Choroid plexus epithelial cell (primary cell): Measurements from ENCODE around the gene LTV1.

Experiments used
- DNase-seq: peaks from one replicate; pipeline ENCODE4 v3.0.0-alpha.2; 2010; ENCODE audit warnings: low read depth
- H3K4me3 ChIP-seq: 2 replicates; pipeline ENCODE4 v1.5.1; 2011; ENCODE audit warnings: low read depth, mild to moderate bottlenecking, control low read depth, low read length, moderate library complexity
- TF ChIP-seq, protein P1 (sequence below): conservative IDR thresholded peaks from 2 replicates; pipeline ENCODE4 v1.5.1; 2011; ENCODE audit warnings: low read depth, mild to moderate bottlenecking, control low read depth, inconsistent platforms, low read length, moderate library complexity

LTV1 gene

DNA sequence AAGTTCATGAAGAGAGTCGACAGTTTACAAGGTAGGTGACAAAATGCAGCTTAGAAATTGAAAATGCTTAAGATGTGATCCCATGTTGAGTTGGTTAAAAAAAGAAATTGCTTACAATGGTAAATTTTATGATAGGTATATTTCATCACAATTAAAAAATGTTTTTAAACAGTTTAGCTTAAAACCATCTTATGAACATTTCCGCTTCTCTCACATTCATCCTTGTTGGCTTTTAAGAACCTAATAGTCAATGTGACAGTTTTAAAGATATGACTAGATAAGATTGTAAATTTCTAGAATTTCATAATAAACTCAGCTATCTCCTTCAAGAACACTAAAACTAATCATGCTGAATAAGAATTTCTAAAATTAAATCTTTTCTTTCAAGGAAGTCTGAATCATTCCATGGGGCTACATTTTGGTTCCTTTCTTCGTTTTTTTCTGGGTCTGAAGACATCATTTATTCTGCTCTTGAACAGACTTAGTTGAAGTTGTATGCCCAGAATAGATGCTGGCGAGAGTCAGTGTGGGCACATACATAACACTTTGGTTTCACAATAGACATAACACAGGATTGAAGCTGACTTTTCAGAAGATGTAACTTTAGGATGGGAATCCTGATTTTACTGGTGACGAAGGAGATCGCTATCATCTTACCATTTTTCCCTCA, 35.9 kb upstream of the LTV1 start:
- TF ChIP-seq, protein P1, sequence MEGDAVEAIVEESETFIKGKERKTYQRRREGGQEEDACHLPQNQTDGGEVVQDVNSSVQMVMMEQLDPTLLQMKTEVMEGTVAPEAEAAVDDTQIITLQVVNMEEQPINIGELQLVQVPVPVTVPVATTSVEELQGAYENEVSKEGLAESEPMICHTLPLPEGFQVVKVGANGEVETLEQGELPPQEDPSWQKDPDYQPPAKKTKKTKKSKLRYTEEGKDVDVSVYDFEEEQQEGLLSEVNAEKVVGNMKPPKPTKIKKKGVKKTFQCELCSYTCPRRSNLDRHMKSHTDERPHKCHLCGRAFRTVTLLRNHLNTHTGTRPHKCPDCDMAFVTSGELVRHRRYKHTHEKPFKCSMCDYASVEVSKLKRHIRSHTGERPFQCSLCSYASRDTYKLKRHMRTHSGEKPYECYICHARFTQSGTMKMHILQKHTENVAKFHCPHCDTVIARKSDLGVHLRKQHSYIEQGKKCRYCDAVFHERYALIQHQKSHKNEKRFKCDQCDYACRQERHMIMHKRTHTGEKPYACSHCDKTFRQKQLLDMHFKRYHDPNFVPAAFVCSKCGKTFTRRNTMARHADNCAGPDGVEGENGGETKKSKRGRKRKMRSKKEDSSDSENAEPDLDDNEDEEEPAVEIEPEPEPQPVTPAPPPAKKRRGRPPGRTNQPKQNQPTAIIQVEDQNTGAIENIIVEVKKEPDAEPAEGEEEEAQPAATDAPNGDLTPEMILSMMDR = no peak
- no peak for DNase-seq
- H3K4me3 ChIP-seq = no peak overlapping the region

DNA sequence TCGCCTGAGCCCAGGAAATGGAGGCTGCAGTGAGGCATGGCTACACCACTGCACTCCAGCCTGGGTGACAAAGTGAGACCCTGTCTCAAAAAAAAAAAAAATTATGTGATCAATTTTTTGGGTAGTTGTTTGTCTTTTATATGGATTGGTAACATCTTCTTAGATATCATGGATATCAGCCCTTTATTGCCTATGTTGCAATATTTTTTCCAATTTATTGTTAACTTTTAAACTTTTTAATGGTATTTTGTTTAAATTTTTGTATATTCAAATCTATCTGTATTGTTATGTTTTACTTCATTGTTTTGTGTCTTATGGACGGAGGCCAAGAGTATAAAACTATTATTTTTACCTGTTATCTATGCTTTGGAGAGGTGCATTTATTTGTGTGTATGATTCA, 32.4 kb upstream of the LTV1 start:
- TF ChIP-seq, protein P1 = no peak
- H3K4me3 ChIP-seq = no peak overlapping the region
- DNase-seq = no peak

DNA sequence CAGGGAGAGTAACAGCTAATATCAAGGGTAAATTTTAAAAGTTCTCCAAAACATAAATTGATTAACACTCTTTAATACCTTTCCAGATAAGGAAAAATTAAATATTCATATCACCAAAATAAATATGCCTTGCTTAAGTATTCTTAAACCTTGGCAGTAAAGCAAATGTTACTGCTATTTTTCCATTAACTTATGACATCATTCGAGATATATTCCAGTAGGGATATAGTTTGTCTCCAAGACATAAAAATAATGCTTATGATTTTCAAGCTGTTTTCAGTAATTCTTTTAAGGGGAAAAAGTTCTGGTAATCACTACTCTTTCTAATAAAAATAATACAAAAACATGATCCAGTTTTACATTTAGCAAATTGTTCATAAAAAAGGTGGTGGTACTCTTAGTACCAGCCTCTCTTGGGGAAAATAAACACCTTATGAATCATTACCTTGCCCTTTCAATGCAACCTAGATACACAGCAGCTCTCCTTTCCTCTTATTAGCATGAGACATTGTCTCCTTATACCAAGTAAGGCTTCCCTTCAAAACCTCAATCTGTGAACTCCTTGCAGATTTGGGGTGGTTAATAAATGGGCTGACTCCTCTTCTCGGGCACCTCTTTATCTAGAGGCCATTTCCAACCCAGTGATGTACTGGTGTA, 31.5 kb upstream of the LTV1 start:
- no peak for DNase-seq
- TF ChIP-seq, protein P1 = no peak
- H3K4me3 ChIP-seq = no peak overlapping the region

DNA sequence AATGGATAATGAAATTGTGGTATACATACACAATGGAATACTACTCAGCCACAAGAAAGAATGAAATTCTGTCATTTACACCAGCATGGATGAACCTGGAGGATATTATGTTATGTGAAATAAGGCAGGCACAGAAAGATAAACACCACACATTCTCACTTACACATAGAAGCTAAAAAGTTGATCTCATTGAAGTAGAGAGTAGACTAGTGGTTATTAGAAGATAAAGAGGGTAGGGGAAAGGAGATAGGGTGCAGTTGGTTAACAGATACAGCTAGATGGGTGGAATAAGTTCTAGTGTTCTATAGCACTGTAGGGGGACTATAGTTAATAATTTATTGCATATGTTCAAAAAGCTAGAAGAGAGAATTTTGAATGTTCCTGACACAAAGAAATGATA, 25.5 kb upstream of the LTV1 start:
- no peak for DNase-seq
- TF ChIP-seq, protein P1 = no peak
- H3K4me3 ChIP-seq = no peak overlapping the region

DNA sequence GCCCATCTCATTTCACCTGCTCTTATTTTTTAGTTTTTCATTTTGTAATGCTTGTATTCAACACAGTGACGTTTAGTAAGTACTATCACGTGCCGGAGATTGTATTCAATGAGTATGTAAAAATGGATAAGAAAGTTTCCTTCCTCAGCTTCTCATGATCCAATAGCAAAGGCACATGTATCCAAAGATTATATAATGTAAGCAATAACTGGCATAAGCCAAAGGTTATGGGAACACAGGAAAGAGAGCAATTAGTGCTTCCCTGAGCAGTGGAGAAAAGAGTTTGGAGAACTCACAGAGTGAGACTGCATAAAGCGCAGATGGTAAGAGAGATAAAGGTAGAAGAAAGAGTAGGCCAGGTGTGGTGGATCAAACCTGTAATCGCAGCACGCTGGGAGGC, 21.8 kb upstream of the LTV1 start:
- DNase-seq = no peak
- no peak overlapping the region for H3K4me3 ChIP-seq
- TF ChIP-seq, protein P1 = no peak

DNA sequence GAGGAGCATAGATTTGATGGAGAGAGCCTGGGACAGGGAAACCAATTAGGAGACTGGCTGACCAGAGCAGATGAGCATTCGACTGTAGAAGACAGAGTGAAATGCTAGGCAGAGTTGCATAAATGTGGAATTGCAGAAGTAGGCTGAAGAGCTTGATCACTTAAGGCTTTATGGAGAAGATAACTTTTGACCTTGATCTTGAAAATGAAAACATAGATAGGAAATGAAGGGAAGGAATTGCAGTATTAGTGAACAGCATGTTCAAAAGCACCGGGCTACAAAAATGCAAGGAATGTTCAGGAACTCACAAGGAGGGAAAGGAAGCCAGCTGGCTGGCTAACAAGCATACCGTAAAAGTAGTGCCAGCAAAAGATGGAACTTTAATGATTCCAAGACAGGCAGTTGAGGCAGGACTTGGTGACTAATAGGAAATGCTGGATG, 20.5 kb upstream of the LTV1 start:
- DNase-seq = peak; percentile 50
- TF ChIP-seq, protein P1 = no peak

DNA sequence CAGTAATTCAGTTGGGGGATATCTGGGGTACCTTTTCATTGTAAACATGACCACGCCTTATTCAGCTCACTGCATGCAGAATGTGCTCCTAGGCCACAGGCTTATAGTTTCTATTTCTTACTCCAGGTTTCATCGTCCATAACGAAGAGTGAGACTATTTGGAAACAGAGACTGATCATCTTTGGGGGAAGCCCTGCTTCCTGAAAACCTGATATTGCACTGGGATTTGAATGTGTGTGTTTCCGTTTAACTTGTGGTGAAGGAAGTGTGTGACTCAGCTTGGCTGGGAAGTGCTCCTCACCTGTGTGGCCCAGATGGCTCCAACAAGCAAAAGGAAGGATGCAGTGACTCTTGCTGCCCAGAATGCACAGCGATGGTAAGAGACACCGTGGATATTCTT, 19.6 kb upstream of the LTV1 start:
- TF ChIP-seq, protein P1 = no peak
- no peak for DNase-seq
- H3K4me3 ChIP-seq = no peak overlapping the region

More for the DNA sequence above, 20.5 kb upstream of the LTV1 start:
- H3K4me3 ChIP-seq = no peak overlapping the region
